NCI-H510A (cell line): ENCODE data around the gene DSCAM.
"Not testable (repeated sequence)": the region's sequence is repeated elsewhere in the genome, so short reads cannot be mapped to it uniquely, and the experiment has no call there.

Experiments
- DNase-seq: peaks from one replicate; lab custom pipeline; 2025; lab: John Stamatoyannopoulos, UW

Gene DSCAM

DNA sequence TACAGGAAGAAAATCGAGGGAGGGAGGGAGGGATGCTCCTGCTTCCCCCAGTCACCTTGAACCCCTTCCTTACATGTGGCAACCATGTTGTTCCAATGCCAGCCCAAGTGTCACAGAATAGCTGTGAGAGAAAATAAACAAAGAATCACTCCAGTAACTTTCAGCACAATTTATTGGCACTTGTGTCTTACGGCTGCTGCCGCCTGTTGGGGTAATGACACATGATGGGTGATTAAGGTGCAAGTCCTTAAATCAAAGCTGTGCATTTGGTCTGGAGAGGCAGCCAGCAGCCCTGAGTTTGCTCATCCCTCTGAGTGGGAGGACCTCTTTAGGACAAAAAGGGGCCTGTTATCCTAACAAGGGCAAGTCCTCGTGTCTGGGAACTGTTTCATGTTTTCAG is 602.0 kb downstream of the DSCAM start:
- no peak for DNase-seq

DNA sequence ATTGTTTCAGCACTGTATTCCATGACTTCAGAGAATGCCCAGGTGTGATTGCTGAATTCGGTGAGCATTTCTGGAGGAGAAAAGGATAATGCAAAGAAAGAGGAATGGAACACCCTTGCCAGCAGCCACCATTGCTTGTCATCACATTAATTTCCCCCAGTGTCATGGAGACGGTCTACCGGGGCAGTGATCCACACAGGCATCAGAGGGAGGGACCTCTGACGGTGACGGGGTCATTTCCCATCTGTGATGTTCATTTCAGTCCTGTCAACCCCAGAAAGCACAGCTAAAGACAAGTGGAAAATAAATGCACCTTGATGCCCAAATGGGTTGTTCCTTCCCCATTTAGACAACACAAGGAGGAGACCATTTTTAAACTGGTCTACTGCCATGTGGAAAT is 603.3 kb downstream of the DSCAM start:
- no peak for DNase-seq

DNA sequence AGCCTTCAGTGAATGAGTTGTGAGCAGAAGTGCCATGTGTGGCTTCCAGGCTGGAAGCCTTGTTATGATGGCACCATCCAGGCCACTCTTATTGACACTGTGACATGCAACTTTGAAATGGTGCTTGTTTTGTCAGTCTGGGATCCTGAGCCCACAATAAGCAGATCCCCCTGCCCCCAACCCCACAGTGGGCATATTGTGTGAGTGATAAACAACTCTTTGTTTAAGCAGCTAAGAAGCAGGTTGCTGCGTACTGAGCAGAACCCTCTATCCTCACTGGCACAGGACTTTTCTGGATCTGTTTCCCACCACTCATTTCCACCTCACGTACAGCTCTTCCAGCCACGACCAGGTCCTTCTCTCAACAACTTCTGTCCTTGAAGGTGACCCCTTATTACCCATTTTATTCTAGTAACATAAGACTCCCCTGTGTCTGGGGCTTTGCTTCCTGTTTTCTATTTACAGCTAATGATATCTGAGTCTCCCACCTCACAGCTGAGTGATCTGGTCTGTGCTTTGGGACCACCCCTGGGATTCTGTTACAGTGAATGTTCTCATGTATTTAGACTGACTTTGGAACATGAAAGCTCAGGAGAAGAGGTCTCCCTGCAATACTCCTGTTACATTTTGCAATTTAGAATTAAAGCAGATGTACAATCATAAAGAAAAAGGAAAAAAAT is 604.2 kb downstream of the DSCAM start:
- DNase-seq = no peak

DNA sequence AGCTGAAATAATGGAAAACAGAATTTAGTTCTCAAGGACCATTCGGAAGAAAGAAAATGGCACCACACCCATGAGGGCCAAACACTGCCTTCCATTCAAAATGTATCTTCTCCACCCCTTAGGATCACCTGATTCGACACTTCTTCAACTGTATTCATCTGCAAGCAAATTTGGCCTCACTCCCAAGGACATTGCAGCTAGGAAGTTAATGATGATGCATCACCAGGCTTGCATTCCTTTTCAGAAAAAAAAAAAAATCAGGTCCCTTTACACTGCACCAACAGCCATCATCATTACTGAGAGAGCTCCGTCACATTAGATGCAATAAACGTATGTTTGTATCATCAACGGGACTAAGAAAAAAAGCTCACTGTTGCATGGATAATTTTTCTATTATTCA is 611.4 kb downstream of the DSCAM start:
- no peak for DNase-seq

DNA sequence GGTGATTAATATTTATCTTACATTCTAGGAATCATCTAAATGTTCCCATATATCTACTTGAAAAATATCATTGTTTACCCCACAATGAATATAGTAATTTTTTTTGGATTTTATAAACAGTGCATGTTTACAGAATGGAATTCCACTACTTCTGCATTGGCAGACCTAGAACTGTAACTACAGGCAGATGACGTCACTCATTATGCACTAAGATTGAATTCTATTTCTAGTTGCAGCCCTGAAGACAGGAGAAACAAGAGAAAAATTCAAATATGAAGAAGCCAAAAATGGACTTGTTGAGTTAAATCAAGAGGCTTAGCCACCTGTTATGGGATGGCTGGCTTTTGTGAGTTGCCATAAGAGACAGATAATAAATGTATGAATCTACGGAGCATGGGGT is 615.0 kb downstream of the DSCAM start:
- DNase-seq = no peak

DNA sequence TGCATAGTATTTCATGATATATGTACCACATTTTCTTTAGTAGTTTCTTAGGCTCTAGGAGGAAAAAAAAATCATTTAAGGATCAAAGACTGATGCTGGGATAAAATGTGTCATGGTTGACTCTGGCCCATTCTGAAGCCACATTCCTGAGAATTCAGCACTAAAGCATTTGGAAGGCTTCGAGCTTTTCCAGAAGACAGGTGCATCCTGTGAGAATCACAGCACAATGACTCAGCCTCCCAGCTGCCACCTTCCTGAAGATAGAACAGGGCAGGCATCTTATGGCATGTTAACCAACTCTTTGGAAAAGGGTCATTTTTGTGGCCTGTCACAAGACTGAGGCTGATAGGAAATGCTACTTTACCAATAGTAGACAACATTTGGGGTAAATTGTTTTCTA is 619.9 kb downstream of the DSCAM start:
- no peak for DNase-seq

DNA sequence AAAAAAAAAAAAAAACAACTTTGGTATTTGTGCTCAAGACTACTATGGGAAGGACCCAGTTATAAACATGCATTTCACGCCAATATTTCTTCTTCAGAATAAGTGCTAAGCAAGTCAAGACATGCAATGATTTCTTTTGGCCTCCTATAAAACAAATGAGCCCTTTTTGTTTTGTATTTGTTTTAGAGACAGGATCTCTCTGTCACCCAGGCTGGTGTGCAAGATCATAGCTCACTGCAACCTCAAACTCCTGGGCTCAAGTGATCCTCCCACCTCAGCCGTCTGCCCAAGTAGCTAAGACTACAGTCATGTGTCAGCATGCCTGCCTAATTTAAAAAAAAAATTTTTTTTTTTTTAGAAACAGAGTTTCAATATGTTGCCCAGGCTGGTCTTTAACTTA is 631.0 kb downstream of the DSCAM start:
- DNase-seq = no peak

DNA sequence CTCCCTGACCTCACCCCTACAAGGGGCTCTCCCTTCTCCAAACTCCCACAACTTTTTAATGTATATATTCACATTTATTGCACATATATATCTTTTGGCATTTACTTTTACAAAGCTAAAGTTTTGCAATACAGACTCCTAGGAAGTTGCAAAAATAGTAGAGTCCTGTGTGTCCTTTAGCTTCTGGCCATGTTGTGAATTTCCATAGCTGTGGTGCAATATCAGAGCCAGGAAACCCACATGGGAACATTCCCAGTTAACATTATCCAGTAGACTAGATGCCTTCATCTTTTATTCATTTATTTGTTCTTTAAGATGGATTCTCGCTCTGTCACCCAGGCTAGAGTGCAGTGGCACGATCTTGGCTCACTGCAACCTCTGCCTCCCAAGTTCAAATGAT is 636.7 kb downstream of the DSCAM start:
- no peak for DNase-seq

DNA sequence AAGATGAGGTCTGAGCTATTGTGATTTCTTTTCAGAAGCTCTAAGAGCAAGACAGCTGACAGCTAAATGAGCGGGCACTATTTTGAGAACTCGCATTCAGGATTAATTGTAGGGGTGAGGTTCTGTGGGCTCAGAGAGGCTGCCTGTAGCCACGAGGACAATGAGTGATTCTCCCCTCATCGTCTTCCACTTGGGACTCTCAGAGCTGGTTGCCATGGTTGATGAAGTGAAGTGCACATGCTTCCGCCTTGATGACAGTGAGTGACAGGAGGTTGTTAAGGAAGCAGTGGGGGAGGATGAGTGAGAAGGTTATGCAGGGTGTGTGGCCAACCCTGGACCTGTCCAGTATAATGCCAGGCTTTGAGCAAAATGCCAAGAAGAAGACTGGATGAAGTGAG is 638.0 kb downstream of the DSCAM start:
- DNase-seq = no peak

DNA sequence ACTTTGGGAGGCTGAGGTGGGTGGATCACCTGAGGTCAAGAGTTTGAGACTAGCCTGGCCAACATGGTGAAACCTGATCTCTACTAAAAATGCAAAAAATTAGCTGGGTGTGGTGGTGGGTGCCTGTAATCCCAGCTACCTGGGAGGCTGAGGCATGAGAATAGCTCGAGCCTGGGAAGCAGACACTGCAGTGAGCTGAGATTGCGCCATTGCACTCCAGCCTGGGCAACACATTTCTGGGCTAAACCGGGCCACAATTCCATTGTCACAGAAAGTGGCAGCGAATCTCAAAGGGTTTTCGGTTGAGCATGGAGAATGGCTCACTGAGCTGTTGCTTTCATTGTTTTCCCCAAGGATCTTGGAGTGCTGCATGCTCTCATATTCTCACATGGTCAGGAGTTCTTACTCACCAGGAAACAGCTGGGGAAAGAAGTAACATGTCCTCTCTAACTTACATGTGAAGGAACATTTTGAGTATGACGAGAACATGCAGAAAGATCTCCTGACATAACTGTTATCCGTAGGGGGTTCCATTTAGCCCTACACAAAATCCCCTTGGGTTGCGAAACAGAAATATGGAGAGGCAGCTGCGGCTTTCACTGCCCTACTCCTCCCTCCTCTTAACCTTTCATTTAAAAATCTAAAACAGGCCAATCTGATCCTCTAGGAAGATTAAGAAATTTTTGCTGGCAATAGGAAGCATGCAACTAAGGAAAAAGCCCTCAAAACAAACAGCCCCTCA is 638.6 kb downstream of the DSCAM start:
- DNase-seq = no peak

DNA sequence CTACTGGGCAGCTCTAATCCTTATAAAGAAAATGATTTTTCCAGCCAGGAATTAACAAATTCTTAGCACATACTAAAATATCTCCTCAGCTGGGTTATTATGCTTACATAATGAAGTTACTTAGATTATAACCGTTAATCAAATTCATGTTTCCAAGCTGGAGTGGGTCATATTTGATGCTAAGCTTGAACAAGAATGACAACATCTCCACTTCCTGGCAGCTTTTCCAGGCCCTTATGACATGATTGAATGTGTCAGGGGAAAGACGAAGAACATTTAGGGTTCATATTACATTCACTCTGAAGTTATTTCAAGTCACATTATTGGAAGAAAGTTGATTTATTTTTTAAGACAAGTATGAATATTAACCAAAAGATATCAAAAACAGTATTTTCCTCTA is 646.0 kb downstream of the DSCAM start:
- no peak for DNase-seq

DNA sequence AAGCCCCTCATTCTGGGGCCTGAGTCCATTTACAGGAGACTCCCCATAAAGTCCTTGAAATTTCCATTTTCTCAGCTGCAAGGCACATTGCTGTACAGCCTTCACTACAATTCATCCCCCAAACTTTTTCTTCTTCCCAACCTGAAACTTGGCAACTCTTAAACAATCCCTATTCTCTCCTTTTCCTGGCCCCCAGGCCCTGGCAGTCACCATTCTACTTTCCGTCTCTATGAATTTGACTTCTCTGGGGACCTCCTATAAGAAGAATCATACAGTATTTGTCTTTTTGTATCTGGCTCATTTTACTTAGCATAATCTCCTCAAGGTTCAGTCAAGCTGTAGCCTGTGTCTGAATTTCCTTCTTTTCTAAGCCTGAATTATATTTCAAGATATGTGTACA is 646.8 kb downstream of the DSCAM start:
- DNase-seq = no peak

DNA sequence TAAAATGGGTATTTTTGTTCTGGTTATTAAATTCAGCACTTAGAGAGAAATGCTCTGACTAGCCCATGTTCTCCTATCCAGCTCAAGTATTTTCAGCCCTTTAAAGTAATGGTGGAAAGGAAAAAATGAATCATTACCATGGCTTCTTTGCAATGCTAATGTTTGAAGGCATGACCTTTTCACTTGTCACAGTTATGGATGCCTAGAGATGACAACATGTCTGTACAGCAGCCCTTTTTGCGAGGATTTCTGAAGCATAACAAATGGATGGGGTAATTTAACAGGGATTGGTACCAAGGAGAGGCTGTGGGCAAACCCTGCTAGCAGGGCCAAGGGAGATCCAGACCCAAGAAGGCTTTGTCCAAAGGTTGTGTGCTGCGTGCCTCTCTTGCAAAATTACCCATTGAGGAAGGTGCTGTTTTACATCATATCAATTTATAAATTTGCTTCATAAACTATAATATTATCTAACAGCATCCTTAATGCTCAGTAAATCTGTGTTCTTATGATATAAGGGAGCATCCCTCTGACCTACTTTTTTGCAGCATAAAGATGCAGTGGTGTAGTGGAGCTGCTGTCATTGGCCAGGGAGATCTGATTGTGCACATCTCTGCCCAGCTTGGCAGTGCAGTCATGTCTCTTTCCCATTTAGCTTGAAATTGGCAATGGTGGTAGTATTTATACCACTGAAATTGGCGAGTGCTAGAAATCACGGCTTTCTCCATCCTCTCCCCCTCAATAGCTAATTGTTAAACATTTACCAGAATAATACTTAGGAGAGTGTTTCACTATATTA is 652.6 kb downstream of the DSCAM start:
- DNase-seq = no peak

DNA sequence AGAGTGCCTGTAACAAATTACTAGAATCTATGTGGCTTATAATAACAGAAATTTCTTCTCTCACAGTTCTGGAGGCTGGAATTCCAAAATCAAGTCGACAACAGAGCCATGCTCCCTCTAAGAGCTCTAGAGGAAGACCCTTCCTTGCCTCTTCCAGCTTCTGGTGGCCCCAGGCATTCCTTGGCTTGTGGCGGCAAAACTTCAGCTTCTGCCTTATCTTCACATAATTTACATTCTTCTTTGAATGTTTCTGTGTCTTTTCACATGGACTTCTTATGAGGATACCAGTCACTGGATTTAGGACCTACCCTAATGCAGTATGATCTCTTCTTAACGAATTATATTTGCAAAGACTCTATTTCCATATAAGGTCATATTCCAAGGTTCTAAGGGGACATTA is 655.3 kb downstream of the DSCAM start:
- DNase-seq = no peak

DNA sequence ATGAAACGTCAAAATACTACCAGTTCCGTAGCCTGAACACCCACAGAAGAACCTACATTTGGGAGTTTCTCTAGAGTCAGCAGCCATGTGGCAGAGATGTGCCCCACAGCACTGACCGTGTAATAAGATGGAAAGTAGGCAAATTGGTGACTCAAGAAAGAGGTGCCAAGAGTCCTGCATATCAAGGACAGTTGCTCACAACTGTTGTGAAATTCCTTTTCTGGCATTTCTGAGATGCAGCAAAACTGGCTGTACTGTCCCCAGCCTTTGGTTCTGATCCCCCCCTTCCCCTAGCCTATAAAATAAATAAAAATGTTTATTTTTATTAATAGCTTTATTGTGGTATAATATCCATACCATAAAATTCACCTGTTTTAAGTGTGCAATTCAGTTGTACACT is 655.8 kb downstream of the DSCAM start:
- no peak for DNase-seq

DNA sequence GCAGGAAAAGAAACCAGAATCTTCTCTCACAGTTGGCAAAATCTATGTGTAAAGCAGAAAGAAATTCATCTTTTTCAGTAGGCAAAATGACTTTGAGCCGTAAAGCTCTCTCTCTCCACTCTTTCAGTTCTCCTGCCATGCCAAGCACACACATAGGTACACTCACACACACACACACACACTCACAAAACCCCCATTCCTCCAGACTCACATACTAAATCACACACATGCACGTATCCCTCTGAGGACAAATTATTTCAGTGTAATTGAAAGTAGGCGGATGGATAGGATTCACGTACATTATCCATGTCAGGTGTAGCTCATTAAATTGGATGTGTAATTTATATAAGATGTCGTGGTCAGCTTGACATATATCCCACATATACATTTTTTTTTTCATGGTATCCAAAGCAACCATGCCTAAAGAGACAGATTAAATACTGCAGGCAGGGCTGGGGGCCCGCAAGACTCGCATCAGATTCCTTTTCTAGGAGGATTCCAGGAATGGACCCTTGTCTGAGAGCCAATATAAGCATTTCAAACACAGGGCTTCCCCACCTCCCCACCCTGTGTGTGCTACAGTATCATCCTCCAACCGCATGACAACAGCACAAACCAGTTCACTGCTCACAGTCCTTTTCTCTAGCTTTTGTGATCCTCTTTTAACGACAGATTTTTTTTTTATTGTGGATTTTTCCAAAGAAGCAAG is 658.9 kb downstream of the DSCAM start:
- DNase-seq = no peak

DNA sequence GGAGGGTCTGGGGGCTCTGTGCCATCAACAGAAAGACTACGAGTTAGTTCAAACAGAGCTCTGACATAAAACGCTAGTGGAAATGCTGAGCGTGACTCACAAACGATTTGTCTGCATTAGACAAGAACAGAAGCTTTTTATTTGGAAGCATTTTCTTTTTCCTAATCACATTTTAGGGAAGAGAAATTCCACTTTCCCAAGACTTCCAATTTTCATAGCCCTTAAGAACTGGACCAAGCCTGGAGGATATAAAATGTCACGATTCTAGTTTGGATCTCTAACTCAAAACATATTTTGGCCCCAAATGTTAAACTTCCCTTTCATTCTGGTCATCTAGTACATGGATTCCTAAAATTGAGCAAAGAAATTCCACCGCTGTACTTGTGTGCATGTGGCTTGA is 659.7 kb downstream of the DSCAM start:
- DNase-seq = no peak

DNA sequence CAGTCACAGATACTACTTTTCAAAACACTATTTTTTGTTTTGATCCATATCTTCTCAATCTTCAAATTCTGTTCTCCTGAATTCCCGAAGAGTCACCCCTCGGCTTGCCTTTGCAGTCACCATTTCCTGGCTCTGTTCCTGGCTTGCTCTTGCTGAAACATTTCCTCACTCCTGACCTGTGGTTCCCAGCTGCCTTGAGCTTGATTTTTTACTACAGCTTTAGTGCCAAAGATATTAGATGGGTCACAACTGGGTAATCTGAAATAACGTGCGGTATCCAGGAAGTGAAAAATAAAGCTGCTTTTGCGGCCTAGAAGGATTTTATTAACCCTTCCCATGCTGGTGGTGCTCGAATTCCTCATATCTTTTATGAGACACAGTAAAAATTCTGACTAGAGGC is 660.9 kb downstream of the DSCAM start:
- DNase-seq = no peak

DNA sequence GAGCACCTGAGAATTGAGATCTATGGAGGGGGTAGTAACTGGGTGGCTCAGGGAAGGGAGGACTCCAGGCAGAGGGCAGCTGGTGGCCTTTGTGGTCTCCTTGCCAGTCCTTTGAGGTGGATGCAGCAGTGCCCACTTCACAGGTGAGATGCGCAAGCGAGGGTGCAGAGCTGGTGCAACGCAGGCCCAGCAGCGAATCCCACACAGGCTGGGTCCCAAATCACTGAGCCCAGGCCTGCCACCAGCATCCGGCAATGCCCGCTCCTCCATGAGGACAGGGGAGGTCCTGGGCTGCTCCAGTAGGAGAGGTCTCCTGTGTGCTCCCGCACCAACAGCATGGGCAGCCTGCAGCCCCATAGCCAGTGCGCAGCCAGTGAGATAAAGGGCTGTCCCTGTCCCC is 661.8 kb downstream of the DSCAM start:
- DNase-seq = no peak

DNA sequence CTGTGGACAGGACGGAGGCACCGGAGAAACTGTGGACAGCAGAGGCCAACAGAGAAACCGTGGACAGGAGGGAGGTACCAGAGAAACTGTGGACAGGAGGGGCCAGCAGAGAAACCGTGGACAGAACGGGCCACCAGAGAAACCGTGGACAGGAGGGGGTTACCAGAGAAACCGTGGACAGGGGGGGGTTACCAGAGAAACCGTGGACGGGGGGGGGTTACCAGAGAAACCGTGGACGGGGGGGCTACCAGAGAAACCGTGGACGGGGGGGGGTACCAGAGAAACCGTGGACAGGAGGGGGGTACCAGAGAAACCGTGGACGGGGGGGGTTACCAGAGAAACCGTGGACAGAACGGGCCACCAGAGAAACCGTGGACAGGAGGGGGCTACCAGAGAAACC is 664.5 kb downstream of the DSCAM start:
- DNase-seq = not testable (repeated sequence)

DNA sequence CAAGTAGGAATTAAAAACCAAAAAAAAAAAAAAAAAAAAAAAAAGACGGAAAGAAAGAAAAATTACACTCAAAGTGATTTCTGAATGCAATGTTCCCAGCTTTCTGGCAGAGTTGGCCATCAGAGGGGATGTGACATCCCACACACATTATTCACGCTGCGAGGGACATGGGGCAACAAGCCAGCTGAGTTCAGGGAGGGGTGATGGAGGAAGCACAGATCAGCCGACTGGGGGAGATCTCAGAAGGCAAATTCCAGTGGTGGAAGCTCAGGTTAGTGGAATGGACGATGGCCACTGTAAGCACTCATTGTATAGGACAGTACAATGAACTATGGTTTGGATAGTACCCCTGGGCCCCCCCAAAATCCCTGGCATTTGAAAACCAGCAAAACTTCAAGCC is 667.8 kb downstream of the DSCAM start:
- DNase-seq = no peak

DNA sequence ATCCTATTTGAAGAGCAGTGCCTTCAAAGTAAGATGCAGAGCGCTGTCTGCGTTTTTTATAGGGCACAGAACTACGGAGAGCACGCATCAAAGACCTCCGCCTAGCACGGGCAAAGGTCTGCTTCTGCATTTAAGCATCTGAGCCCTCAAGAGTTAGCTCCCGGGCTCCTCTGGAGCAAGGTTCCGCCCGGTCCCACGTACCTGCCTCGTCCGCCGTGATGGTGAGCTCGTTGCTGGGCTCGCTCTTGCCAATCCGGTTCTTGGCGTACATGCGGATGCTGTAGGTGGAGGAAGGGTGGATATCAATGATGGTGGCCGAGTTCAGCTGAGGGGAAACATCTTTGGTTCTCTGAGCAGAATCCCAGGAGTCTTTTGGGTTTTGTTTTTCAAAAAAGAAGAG is 668.2 kb downstream of the DSCAM start:
- DNase-seq = no peak

DNA sequence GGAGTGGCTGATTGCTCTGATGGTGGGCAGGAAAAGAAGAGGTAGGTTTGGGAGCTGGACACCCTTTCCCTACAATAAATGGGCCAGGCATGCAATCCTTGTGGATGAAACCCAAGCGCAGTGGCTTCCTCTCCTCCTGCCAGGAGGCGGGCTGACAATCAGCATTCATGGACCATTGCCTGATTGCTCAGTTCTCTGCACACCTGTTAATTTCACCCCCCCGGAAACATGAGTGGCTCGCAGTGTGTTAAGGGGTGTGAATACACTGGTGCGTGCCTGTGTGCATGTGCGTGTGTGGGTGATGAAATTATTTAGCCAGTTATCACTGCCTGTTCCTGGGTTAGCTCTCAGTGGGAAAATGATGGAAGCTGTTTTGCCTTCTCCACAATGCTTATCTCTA is 669.0 kb downstream of the DSCAM start:
- no peak for DNase-seq
